AG08396 (cell line): ENCODE results near the gene VPS13D.
"Not testable (repeated sequence)": the region's sequence is repeated elsewhere in the genome, so short reads cannot be mapped to it uniquely, and the experiment has no call there.

Source experiments
- DNase-seq: peaks from one replicate; pipeline ENCODE4 v3.0.0; 2012; ENCODE audit warnings: low spot score, mixed read lengths

VPS13D gene

DNA sequence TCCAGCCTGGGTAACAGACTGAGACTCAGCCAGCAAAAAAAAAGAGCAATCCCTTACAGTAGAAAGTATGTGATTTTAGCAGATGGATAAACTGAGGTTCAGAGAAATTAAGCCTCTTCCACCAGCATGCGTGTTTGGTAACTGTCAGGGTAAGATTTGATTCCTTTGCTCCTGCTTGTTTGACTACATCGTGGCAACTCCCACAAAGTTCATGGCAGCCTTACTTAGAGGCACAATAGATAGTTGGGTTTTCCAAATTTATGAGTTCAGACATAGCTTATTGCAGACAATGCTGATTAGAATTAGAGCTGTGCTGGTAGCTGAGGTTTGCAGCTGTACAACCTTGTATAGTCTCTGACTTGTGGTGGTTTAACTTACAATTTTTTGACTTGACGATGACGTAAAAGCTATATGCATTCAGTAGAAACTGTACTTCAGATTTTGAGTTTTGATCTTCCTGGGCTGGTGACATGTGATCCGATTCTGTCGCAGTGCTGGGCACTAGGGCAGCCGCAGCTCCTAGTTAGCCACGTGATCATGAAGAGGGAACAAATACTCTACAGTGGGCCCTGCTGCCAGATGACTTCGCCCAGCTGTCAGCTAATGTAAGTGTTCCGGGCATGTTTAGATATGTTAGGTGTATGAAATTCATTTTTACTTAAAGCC, 220.4 kb downstream of the VPS13D start:
- DNase-seq = no peak

DNA sequence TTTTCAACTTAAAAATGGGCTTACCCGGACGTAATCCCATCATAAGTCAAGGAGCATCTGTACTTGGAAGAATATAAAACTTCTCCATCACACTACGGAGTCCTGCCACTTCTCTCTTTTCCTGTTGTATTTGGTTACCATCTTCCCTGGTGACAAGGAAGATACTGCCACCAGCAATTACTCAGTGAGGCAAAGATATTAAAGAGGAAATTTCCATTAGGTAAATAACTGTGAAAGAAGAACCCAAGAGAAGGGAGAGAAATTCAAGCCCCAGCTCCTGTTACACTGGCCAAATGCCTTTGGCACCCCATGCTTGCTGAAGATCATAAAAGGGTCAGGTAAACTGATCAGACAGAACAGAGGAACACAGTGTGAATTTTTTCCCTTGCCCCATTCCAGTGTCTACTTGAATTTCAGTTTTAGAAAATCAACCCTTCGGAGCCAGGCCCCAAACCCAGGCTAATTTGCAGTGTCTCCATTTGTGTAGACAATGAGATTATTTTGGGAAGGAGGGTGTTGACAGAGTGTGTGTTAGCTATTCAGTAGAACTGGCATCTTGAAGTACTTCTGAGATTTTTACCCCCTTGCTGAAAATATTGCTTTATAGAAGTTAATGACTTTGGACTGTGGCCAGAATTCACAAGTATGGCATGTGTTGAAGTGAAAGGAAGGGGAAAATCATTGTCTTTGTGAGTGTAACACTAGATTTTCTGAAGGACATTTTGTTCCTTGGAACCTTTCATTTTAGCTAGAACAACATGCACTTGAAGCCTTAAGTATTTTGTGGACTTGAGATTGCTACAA, 221.1 kb downstream of the VPS13D start:
- DNase-seq = no peak

DNA sequence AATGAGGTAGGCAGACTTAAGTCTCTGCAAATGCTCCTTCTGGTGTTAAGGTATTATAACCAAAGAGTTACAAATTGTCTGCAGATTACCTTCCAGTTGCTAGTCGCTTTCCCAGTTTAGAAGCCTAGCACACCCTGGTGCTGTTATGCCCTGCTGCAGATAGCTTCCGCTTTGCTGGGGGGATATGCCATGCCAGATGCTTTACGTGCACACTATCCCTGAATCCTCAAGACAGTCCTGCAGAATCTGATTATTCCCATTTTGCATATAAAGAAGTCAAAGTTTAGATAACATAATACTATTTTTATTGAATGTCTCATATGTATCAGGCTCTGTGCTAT, 221.7 kb downstream of the VPS13D start:
- no peak for DNase-seq

DNA sequence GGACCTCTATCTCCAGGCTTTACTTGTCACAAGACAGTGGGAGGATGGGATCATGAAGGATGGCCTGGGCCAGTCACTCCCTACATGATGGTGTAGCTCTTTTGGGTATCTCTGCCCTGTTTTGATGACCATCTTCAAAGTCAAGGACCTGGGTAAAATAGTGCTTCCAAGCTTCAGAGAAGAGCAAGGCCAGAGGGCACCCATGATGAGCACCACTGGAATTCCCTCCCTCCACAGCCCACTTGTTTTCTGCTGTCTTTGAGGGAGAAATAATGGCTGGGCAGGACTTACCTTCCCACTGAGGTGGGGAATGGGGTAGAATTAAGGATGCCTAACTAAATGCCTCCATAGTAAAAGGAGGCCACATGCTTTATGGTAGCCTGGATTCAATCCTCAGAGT, 222.4 kb downstream of the VPS13D start:
- DNase-seq = no peak

DNA sequence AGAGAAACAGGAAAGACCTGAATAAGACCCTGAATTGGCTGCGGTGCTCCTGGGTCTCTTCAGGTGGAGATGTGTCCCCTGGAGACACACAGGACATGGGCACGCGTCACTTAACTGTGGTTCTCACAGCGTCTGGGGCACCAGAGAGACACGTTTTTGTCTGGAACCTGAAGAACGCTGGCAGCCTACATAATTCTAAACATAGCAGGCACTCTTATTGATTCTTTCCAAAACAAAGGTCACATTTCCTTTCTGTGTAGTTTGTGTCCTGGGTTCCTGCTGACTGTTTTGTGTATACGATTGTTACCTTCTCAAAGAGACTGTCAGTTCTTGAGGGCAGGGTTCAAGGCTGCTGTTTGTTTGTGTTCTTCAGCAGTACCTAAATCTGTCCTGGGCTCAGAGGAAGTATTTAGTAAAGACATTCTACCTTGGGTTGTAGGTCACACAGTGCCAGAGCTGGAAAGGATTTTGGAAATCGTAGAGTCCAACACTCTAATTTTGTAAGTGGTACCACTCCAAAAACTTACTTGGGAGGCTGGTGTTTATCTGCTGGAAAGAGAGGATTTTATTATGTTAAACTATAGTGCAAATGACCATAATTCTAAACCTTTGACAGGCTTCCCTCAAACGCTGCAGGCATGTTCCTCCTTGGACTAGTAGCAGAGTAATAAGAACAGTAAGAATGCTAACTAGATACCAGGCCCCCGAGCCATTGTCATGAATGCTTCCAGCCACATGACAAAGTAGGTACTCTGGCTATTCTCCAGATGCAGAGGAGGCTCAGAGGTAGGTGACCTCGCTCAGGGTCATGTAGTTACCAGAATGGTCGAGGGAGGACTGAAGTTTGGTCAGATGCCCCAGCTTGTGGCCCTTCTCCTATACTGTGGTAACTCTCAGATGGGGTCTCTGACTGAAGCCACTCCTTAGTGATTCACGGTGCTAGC, 223.8 kb downstream of the VPS13D start:
- no peak for DNase-seq

DNA sequence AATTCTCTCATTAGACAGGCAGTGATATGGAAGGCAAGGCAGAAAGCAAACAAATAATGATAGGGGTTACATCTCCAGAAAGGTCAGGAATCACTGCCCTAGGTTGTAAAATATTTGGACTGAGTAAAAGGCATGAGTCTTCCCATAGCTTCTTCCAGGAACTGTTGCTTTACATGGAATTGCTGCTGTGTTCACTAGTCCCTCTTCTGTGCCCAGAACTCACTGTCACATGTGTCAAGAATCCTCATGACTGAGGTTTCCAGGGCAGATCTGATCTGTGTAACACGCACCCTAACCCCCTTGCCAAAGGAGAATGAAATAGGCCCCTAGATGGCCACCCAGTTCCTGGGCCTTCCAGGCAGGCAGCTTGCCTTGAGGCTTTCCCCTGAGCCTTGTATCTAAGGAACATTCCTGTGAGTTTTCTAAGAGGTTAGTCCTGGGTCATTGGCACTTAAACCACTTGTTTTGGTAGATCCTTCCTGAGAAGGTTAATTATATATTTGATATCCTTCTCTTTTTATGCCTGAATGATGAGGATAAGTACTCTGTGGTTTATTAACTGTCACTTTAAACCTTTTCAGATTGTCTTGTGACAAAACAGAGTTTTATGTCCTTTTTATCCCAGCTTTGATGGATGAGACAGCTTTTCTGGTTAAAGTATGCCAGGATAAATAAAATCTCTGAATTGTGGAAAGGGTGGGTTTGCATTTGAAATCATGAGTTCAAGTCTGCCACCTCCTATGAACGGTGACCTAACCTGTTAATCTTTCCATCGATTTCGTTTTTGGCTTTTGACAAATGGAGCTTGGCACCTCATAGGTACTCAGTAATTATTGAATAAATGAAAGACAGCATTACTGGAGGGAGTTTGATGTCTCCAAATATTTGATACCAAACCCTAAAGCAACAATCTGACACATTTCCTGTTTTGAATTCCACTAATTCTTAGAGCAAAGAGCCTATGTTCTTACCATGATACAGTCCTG, 224.9 kb downstream of the VPS13D start:
- DNase-seq = no peak

DNA sequence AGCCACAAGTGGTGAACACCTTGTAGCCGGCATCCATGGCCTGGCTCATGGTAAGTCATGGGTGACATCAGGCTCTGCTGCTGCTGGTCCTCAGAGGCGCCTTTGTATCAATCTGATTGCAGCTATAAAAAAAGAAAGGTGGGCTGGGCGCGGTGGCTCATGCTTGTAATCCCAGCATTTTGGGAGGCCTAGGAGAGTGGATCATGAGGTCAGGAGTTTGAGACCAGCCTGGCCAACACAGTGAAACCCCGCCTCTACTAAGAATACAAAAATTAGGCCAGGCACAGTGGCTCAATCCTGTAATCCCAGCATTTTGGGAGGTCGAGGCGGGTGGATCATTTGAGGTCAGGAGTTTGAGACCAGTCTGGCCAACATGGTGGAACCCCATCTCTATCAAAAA, 226.3 kb downstream of the VPS13D start:
- DNase-seq = not testable (repeated sequence)

DNA sequence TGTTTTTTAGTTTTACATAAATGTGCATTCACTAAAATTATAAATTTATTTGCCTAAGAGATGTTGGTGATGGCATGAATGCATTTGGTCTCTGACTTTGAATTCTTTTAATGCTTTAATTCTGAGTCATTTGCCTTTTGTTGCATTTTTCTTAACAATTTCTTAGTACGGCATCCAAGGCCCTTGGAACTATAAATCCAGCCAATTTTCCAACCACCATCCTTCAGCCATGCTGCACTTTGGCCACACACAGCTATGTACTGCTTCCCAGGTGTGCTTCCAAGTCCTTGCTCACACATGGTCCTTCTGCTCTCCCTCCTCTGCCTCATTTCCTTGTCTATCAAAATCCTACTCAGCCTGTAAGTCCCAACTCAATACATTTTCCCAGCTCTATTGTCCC, 227.1 kb downstream of the VPS13D start:
- DNase-seq = no peak

DNA sequence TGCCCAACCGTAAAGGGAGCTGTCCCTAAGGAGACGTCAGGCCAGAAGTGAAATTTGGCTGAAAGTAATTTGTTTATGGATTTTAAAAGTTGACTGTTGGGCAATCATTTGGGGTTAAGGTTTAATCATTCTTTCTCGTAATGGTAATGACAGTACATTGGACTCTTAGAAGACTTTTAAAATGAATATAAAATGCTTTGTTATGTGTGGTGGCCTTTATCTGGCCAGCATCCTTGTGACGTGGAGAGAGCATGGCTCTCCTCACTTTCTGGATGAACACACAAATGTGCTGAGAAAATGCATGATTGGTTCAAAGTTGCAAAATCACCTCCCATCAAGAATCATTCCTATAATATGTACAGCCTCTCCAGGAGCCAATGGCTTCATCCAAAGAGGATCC, 227.9 kb downstream of the VPS13D start:
- DNase-seq = no peak

DNA sequence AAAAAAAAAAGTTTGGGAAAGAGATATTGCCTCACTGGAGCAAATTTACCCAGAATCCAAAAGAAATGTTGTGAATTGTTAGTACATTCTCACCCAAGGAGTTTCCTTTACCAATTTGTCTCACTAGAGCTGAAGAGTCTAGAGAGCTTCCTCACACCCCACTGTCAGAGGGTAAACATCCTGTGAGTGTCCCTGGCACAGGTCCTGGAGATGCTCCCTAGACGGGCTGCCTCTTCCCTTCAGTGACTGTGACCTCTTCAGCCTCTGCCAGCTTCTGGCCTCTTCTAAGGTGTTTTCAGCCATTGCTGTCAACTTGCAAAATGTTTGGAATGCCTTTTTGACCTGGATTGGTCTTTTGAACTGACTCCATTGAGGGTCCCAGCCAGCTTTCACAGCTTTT, 228.7 kb downstream of the VPS13D start:
- no peak for DNase-seq

DNA sequence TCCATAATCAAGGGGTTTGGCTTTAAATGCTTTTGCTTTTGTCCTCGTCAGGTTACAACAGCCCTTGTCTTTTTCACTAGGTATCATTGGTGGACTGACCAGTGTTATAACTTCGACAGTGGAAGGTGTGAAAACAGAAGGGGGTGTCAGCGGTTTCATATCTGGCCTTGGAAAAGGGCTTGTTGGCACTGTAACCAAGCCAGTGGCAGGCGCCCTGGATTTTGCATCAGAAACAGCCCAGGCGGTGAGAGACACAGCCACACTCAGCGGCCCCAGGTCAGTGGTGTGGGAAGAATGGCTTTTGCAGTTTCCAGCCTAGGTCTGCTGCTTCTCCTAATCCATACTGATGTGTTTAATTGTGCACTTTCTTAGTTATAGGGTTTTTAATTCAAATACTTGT, 230.3 kb downstream of the VPS13D start:
- DNase-seq = no peak

DNA sequence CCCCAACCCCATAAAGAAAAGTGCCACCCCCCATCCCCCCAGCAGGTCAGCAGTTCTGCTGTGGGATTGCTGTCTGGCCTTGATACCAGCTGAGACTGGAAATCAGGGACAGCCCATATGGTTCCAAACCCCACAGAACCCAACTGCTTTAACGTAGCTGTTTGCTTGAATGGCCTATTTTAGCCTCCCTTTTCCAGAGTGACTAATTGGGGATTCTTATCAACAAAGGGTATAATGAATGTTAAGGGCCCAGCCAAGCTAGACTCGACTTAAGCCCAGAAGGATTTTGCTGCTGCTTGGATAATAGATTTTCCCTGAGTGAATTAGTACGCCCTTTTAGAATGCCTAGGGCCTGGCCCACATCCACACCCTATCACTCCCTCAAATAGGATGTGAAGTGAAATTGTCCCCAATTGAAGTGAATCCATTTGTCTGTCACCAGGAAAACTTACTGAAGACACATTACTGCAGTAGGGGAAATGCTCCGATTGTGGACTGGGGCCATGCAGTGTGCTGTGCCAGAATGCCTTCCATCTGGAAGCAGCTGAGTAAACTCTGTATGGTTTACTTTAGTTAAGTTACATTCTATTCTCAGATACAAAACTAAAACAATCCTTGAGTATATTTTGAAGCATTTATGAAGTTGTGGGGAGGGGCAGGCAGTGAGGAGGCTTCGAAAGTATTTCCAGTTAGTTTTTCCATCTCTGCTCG, 231.2 kb downstream of the VPS13D start:
- DNase-seq = no peak

DNA sequence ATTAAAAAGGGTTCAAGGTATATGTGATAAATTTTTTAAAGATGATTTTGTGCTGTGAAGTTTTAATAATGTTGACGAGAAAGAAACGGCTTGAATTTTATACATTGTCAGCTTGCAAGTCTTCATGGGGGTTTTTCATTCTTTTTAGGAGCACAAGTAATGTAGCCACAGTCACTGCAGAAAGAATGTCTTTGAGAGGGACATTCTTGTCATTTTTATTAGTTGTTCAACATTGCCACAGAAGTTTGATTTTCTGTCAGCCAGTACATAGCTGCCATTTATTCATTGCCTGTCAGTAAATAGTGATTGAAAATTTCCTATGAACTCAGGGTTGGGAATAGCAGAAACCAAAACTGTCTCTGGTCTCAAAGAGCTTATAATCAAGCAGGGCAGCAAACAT, 231.9 kb downstream of the VPS13D start:
- DNase-seq = no peak

DNA sequence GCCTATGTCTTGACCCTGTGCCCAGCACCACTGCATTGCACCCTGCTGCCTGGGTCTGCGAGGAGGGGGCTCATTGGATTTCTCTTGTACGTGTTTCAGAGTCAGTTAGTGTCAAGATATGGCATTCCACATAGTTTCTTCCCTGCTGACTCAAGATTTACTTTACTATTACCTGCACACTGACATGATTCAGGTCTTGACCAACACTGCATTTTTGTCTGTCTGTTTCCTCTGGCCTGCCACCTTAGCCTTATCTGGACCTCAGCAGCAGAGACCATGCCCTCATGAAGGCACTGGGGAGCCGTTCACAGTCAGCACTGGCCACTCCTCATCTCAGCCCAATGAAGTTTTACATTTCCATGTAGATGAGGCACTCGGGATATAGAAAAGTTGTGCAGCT, 232.8 kb downstream of the VPS13D start:
- DNase-seq = no peak

DNA sequence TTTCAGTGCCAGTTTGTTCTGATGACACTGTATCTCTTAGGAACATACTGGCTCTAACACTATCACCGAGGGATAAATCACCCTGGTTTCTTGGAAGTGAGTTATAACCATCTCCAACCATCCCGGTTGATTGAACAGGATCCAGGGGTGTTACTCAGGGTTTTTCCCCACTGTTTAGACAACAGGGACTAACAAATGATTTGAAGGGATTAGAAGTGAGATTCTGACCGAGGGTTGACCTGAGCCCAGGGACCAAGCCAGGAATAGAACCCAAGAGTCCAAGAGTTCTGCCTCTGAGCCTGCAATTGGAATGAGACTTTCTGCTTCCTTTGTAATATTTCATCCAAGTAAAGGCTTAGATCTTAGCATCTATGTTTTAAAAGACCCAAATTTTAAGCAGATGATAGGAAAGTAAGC, 234.2 kb downstream of the VPS13D start:
- no peak for DNase-seq

DNA sequence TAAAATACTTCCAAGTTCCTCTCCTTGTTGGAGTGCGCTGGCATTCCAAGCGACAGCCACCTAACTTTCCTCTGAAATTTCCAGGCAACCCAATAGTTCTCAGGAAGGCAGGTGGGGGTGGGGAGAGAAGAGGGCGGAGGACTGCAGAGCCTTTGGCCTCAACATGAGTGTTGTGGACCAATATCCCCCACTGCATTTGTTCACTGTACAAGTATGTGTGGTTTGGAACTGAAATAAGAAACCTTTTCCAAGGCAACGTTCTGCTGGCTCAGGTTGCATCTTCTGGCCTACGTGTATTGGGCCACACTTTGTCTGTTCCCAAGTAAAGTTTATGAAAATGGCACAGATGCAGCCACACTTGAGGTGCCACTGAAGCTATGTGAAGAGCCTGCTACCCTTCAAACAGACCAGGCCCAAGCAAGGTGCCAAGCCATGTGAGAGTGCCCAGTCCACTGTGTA, 234.8 kb downstream of the VPS13D start:
- peak; percentile 74 for DNase-seq

DNA sequence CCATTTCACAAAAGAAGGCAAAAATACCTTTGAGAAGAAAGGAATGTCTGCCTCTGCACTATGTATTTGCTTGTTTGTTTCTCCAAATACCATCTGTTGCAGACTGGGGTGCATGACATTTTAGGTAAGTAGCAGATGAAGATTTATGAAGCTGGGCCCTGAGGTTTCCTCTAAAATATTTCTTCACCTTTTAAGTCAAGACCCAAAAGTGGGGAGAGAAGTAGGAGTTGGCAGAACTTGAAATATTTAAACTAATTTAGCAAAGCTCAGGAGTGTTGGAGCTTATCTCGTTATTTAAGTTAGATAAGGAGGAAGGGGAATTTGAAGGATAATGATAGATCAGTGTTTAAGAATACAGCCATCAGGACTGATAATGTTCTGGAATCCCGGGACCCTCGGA, 235.3 kb downstream of the VPS13D start:
- no peak for DNase-seq

DNA sequence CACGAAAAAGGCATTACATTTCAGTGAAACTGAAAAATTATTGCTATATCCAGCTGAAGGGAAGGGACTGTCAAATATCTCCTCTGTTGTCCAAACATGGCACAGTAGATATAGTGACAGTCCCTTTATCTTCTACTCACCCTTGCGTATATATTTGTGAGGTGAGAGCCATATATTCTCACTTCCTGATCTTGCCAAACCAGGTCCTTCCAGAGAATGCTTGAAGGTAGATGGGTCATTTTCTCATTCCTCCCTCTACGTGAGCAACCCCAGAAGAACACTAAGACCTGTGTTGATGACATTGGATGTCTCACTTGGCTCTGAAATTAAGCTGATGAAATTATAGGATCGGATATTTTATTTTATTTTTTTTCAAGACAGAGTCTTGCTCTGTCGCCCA, 237.0 kb downstream of the VPS13D start:
- no peak for DNase-seq

DNA sequence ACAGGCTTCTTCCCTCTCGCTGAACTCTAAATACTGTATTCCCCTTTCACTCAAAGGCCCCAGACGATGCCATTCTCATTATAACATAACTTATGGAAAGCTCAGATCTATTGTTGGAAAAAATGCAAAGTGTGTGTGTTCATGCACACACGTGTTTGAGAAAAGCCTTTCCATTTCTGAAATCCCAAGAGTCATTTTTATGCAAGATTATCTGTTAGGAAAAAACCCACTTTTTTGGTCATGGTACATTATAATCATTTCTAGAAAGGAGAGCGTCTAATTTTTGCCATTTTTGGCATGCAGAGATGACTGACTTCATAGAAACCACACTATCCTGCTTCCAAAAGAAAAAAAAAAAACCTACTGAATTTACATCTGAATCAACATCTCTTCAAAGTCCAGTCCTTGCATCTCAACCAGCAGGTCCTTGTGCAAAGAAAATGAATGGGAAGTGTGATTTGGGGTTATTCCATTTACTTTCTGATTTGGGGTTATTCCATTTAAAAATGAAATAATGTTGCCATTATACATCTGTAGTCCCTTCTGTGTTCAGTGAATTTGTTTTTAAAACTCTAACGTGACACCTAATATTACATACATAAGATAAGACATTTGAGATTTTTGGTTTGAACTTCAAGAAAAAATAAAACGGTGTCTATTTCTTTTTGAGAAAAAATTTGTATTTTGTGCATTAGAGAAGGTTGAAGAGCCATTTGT, 237.9 kb downstream of the VPS13D start:
- DNase-seq = no peak

DNA sequence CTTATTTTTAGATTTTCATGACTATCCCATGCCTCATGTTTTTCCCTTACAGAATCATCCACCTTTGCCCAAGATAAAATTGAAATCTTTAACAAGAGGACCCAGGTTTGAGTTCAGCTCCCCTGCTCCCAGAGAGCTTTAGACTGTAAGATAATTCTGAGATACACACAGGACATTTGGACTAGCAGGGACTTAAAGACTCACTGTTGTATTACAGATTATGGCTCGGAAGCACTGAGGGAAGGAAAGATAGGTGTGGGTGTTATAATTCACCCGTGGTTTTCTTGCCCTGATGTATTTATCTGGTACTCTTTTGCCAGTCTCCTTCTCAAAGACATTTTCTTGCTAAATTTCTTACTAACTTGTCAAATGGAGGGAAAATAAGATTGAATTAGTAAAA, 238.5 kb downstream of the VPS13D start:
- DNase-seq = no peak
